Rectal smooth muscle tissue (tissue), 1 donor: ENCODE results near the gene TIMP2.
"Not testable (repeated sequence)": the region's sequence is repeated elsewhere in the genome, so short reads cannot be mapped to it uniquely, and the experiment has no call there.

Experiments used
- H3K27ac ChIP-seq: one replicate; pipeline ENCODE4 v1.7.0; 2013; ENCODE audit warnings: low read depth, low read length, inconsistent platforms
- H3K27me3 ChIP-seq: one replicate; pipeline ENCODE4 v1.7.0; 2013; ENCODE audit warnings: low read length; ENCODE audit not compliant: control insufficient read depth, insufficient read depth
- H3K36me3 ChIP-seq: one replicate; pipeline ENCODE4 v1.7.0; 2013; ENCODE audit warnings: low read length; ENCODE audit not compliant: control insufficient read depth, insufficient read depth
- H3K4me1 ChIP-seq: one replicate; pipeline ENCODE4 v1.7.0; 2013; ENCODE audit warnings: low read length; ENCODE audit not compliant: control insufficient read depth, insufficient read depth
- H3K4me3 ChIP-seq: one replicate; pipeline ENCODE4 v1.7.0; 2013; ENCODE audit warnings: low read length
- H3K9ac ChIP-seq: one replicate; pipeline ENCODE4 v1.7.0; 2013; ENCODE audit warnings: low read length

TIMP2 gene

DNA sequence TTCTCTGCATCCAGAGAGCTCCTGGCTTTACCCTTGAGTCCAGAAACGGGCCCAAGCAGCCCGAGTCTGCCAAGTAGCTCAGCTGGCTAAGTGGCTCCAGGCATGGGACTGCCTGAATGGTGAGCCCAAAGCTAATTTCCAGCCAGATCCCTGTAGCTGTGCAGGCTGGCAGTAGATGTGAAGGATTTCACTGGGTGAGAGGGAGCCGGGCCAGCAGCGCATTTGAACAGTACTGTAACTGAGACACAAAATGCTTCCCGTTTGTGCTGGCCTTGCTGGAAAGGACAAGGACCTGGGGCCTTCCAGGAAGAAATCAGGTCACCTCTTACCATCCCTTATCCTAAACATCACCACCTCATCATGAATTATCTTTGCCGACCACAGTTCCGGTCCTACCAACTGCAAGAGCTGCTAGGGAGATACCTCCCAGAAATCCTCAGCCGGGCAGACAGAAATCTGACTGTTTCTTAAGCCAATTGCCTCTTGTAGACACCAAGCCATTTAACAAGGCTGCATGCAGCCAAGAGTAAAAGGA lies 3.7 kb downstream of the TIMP2 start:
- Histone ChIP-seq H3K9ac (no peak overlapping the region), H3K27ac (peak overlapping the region; percentile 99), H3K4me1 (peaks cover 44% of the 10 kb centered on the region), H3K36me3 (no peaks in the 10 kb centered on the region), H3K4me3 (peak overlapping the region; percentile 2), H3K27me3 (no peaks in the 10 kb centered on the region)

DNA sequence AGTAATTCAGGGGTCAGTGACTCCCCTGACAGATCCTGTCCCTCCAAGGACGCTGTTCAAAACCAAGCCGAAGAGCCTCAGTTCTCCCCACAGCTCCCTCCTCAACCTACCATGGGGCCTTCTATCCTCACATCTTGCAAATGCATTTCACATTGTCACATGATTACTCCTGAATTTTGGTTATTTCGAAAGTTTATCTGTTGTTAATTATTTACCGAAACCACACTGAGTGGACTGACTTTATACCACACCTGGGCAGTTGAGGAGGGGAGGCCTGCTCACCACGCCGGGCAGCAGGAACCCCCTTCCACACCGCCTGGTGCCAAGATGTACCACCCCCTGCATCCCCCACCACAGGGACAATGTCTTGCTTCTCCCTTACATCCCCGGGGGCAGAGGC lies 4.7 kb downstream of the TIMP2 start:
- H3K27ac ChIP-seq, result peak overlapping the region; percentile 99
- no peak overlapping the region for H3K9ac ChIP-seq
- H3K27me3 ChIP-seq, result no peaks in the 10 kb centered on the region
- H3K4me3 ChIP-seq, result no peak overlapping the region
- H3K36me3 ChIP-seq, result no peaks in the 10 kb centered on the region
- peaks cover 52% of the 10 kb centered on the region for H3K4me1 ChIP-seq

DNA sequence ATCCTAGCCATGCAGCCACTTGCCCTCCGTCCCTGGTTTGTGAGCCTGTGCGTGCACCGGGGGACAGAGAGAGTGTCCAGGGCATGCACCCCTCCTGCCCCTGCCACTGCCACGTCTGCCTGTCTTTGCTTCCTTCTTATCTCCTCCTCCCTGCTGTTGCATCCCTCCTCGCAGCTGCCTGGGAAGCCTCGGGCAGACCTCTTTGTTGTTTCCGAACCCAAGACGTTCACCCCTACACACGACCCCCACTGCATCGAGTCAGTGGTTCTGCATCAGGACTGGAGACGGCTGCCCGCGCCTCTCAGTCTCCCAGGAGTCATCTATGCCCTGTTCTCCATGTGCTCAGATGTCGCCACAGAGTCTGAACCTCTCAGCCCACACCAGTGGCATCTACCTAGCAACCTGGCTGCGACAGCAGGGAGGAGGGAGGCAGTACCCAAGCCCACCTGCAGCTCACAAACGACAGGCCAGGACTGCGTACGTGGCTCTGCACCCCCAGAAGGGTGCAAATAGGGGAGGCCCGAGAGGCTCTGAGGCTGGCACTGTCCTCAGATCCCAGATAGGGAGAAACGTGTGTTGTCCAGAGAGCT lies 5.2 kb downstream of the TIMP2 start:
- peaks cover 53% of the 10 kb centered on the region for H3K4me1 ChIP-seq
- no peaks in the 10 kb centered on the region for H3K27me3 ChIP-seq
- peak overlapping the region; percentile 29 for H3K4me3 ChIP-seq
- no peak overlapping the region for H3K9ac ChIP-seq
- H3K36me3 ChIP-seq, result no peaks in the 10 kb centered on the region
- peak overlapping the region; percentile 6 for H3K27ac ChIP-seq

DNA sequence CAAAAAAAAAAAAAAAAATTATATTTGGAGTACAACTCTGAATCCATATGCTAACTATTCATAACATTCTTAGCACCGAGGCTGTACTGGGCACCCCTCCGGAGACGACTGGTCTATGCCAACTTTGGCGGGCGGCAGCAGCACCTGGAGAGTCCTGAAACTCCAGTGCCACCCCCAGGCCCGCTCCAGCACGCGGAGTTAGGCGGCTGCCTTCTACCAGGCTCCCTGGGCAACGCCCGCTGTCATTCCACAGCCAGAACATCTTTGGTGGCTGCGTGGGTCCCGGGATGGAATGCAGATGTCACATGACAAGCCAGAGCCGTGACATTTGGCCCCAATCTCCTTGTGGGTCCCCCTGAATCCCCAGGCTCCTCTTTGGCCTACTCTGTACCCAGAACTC lies 6.2 kb downstream of the TIMP2 start:
- peaks cover 53% of the 10 kb centered on the region for H3K4me1 ChIP-seq
- H3K4me3 ChIP-seq, result no peak overlapping the region
- H3K27ac ChIP-seq, result peak overlapping the region; percentile 26
- no peak overlapping the region for H3K9ac ChIP-seq
- H3K27me3 ChIP-seq, result no peaks in the 10 kb centered on the region
- no peaks in the 10 kb centered on the region for H3K36me3 ChIP-seq

DNA sequence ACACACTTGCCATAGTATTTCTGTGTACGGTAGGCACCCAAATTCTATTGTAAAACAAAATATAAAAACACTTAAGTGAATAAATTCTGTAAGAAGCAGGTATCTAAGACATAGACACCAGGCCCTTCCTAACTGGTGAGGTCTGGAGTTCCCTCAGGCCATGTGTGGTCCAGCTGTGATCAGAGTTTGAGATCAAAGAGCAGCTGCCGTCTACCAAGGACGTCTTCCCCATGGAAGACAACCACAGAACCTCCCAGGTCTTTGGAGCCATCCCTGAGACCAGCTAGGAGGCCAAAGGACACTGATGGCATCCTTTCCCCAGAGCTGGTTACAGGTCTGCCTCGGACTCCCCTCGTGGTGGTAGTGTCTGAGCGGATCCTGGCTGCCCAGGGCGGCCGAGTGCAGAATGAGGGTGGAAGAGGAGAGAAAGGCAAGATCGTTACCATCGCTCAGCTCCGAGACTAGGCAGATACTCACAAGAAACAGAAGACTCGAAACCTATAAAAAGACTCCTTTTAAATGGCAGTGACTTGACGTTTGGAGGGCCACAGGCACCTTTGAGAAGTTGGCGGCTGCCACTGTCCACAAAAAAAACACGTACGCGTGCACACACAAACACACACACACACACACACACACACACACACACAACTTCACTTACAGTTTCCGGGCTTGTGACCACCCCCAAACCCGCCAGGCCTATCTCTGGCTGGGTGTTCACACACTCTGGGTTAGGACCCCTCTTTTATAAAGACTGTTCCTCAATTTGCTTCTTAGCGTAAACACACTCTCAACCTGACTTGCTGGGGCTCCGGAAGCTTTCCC lies 7.5 kb downstream of the TIMP2 start:
- Histone ChIP-seq H3K27me3 (no peaks in the 10 kb centered on the region), H3K4me3 (no peak overlapping the region), H3K4me1 (peaks cover 49% of the 10 kb centered on the region), H3K9ac (no peak overlapping the region), H3K27ac (peak overlapping the region; percentile 59), H3K36me3 (no peaks in the 10 kb centered on the region)

DNA sequence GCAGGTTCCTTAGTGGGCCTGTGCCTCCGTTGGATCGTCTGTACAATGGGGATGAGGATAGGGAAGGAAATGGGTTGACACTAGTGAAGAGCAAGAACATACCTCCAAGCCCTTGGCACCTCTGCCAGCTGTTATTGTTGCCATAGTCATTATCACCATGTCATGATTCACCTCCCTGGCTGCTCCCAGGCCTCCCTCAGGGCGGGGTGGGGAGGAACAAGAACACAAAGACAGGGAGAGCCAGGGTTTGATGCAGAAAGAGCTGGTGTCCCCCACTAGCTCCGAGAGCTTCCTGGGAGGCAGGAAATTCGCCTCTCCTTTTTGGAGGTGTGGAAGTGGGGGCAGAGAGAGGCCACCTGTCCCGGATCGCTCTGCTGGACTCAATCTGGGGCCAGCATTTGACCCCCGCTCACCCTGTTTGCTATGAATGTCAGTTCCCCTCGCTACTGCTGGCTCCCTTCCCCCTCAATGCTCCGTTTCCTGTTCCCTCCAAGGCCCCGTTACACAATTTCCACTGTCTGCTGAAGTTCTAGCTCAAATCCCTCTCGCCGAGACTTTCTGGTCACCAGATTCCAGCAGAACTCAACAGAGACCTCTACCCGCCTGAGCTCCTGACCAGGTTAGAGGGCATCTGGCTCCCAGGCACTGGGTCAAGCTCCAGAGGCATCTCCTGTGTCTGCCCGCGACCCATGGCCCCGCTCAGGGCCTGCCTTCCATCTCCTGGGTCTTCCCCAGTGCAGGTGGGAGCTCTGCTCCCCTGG lies 9.1 kb downstream of the TIMP2 start:
- no peaks in the 10 kb centered on the region for H3K27me3 ChIP-seq
- H3K36me3 ChIP-seq, result no peaks in the 10 kb centered on the region
- H3K27ac ChIP-seq, result peak overlapping the region; percentile 66
- no peak overlapping the region for H3K9ac ChIP-seq
- H3K4me1 ChIP-seq, result peaks cover 39% of the 10 kb centered on the region
- peak overlapping the region; percentile 39 for H3K4me3 ChIP-seq

DNA sequence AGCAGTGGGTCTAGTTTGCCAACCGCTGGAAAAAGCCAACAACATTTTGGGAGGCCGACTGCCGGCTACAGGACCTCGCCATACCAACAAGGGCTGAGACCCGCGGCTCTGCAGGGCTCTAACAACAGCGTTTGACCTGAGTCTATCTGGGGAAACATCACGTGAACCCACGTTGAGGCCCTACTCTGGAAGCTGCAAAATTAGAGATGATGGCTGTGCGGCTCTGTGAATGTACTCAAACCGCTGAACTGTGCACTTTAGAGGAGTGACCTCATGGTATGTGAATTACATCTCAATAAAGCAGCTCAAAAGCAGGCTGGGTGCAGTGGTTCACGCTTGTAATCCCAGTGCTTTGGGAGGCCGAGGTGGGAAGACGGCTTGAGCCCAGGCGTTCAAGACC lies 12.1 kb downstream of the TIMP2 start:
- H3K4me3 ChIP-seq, result no peak overlapping the region
- no peaks in the 10 kb centered on the region for H3K36me3 ChIP-seq
- H3K4me1 ChIP-seq, result peaks cover 22% of the 10 kb centered on the region
- no peak overlapping the region for H3K9ac ChIP-seq
- no peak overlapping the region for H3K27ac ChIP-seq
- H3K27me3 ChIP-seq, result no peaks in the 10 kb centered on the region

DNA sequence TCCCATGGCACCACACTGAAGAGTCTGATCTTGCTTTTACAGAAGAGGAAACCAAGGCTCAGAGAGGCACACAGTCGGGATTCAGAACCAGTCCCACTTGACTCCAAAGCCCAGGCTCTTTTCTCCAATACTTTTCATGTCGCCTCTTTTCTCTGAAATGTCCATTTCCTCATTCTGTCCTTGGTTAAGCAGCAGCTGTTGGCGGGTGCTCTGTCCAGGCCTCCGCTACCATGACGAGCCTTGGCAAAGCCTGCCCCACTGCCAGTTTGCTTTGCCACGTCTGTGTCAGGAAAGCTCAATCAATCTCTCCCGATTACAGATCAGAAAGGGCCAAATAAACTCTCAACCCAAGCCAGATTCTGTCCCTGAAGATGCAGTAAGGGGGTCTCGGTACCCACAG lies 13.1 kb downstream of the TIMP2 start:
- Histone ChIP-seq H3K27ac (no peak overlapping the region), H3K4me1 (peaks cover 14% of the 10 kb centered on the region), H3K36me3 (no peaks in the 10 kb centered on the region), H3K27me3 (no peaks in the 10 kb centered on the region), H3K4me3 (no peak overlapping the region), H3K9ac (no peak overlapping the region)

DNA sequence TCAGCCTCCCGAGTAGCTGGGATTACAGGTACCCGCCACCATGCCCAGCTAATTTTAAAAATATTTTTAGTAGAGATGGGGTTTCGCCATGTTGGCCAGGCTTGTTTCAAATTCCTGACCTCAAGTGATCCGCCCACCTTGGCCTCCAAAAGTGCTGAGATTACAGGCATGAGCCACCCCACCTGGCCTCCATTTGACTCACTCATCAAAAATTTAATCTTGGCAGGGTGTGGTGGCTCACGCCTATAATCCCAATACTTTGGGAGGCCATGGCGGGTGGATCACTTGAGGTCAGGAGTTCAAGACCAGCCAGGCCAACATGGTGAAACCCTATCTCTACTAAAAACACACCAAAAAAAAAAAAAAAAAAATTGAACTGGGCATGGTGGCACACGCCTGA lies 13.6 kb downstream of the TIMP2 start:
- H3K4me3 ChIP-seq, H3K36me3 ChIP-seq, H3K27ac ChIP-seq, H3K9ac ChIP-seq, H3K27me3 ChIP-seq: not testable (repeated sequence)
- H3K4me1 ChIP-seq, result peaks cover 11% of the 10 kb centered on the region

DNA sequence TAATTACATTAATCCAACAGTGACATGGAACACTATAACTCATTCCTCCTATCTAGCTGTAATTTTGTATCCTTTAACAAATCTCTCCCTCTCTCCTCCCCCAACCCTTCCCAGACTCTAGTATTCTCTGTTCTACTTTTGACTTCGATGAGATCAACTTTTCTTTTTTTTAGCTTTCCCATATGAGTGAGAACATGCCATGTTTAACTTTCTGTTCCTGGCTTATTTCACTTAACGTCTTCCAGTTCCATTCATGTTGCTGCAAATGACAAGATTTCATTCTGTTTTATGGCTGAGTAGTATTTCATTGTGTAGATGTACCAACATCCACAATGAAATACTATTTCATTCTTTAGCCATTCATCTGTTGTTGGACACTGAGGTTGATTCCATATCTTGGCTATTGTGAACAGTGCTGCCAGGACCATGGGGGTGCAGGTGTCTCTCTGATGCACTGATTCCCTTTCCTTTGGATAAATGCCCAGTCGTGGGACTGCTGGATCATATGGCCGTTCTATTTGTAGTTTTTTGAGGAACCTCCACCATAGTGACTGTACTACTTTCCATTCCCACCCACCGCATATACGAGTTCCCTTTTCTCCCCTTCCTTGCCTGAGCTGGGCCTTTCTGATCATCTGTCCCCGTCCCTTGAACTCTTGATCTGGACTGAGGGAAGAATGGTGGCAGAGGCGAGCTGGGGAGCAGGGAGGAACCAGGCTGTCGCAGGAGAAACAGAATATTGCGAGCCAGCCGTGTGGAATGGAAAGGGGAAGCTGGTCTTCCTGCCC lies 14.5 kb downstream of the TIMP2 start:
- no peak overlapping the region for H3K9ac ChIP-seq
- H3K4me1 ChIP-seq, result peaks cover 4% of the 10 kb centered on the region
- no peak overlapping the region for H3K27ac ChIP-seq
- H3K36me3 ChIP-seq, result no peaks in the 10 kb centered on the region
- no peak overlapping the region for H3K4me3 ChIP-seq
- no peaks in the 10 kb centered on the region for H3K27me3 ChIP-seq

DNA sequence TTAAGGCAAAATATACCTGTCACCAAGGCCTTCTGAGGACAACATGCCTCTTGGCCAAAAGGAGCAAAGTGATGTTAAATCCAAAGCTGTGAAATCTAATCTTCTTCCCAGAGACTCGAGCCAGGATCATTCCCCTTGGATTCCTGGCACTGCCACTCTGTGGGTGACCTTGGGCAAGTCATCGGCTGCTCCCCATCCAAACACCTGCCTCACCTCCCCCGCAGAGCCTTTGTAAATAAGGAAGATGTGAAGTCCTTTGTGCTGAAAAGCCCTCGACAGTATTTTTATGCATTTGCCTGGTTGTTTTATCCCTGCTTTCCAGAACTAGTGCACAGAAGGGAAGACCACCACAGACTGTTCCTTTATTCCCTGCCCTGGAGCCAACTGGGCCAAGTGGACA lies 16.8 kb downstream of the TIMP2 start:
- H3K4me1 ChIP-seq, result peaks cover 3% of the 10 kb centered on the region
- H3K27ac ChIP-seq, result no peak overlapping the region
- H3K9ac ChIP-seq, result no peak overlapping the region
- no peaks in the 10 kb centered on the region for H3K27me3 ChIP-seq
- H3K4me3 ChIP-seq, result no peak overlapping the region
- H3K36me3 ChIP-seq, result no peaks in the 10 kb centered on the region

DNA sequence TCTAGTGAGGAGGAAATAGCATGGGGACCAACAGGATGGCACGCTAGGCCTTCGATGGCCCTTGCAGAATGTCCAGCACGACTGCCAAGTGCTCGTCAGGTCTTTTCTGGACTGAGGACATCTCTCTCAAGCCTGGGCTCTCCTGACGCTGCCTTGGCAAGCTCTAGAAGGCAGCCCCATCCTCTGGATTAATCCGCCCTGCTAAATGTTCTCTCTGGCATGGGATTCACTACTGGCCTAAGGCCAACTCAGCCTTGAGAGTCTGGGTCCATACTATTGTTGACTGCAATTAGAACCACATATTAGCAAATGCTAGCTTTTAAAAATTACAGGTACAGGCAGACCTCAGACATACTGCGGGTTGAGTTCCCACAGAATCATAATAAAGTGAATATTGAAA lies 19.6 kb downstream of the TIMP2 start:
- Histone ChIP-seq H3K27me3 (no peaks in the 10 kb centered on the region), H3K27ac (no peak overlapping the region), H3K4me3 (no peak overlapping the region), H3K9ac (no peak overlapping the region), H3K36me3 (no peaks in the 10 kb centered on the region), H3K4me1 (peaks cover 10% of the 10 kb centered on the region)
